ENCODE results near the gene CYB5A. TPM values are rescaled to one million over a fixed set of nuclear protein-coding genes. Genes with fewer than 3 reads are reported as not detected.

CYB5A gene
- total and polyA plus RNA-seq, 2 of the 8 experiments (the other 6 are each of a cell fraction or from before 2014, with no cell fraction given) = 154 to 195 TPM

DNA sequence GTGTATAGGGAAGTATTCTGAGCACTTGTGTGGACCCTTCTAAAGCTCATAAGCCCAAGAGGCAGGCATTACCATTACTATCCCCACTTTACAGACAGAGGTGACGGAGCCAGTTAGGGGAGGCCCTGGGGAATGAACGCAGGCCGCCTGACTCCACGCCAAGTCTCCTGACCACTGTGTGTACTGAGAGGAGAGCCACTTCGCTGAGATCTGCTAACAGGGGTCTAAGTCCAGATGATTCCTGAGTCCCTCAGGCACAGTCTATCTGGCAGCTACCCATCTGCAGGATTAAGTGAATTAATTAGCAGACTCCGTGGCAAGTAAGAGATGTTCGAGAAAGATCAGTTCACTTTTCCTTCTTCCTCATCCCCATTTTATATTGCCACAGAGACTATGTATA, 13.7 kb downstream of the CYB5A start:
- Histone ChIP-seq H3K79me2 (ENCODE audit: control insufficient read depth in 1 of 2, insufficient read depth in 2 of 2, low read length in 2 of 2) (peaks cover 0 to 88% of the 10 kb centered on the region in 2 experiments; a peak in 3 of 4 replicates), H3K23me2 (ENCODE audit: low read depth, low read length) (peaks cover 6% of the 10 kb centered on the region; the same call in 1 of the 2 replicates), H3K23ac (ENCODE audit: insufficient read length) (no peak overlapping the region), H3K36me3 (ENCODE audit: control insufficient read depth in 2 of 4, insufficient read depth in 4 of 4, low read length in 3 of 4) (no peaks in the 10 kb centered on the region), H3K79me1 (ENCODE audit: low read depth, low read length) (peaks cover 15% of the 10 kb centered on the region), H3K4me2 (ENCODE audit: insufficient read depth in 1 of 2, low read depth in 2 of 2, low read length in 2 of 2) (no peak overlapping the region), H3K9ac (replicated peaks in 1 of 4; ENCODE audit: extremely low read depth in 1 of 4, low read depth in 3 of 4, low read length in 3 of 4) (no peak overlapping the region), H3K27me3 (replicated peaks in 1 of 4; ENCODE audit: control insufficient read depth in 3 of 4, extremely low read depth in 1 of 4, insufficient read depth in 3 of 4, low read length in 3 of 4) (no peaks in the 10 kb centered on the region), H2AK5ac (ENCODE audit: low read depth, low read length) (no peak overlapping the region), H3K4ac (replicated peaks; ENCODE audit: insufficient read length, low read depth, low read length) (no peak overlapping the region), H4K20me1 (replicated peaks in 1 of 2; ENCODE audit: control insufficient read depth in 1 of 2, insufficient read depth in 2 of 2, low read length in 2 of 2) (no peaks in the 10 kb centered on the region), H3K4me3 (ENCODE audit: extremely low read depth in 1 of 4, insufficient read depth in 2 of 4, low read depth in 3 of 4, low read length in 4 of 4) (no peak overlapping the region), H3K4me1 (replicated peaks in 1 of 4; ENCODE audit: control insufficient read depth in 3 of 4, insufficient read depth in 4 of 4, low read length in 3 of 4) (peaks cover 13 to 31% (median 26%) of the 10 kb centered on the region in 4 experiments), H2AFZ (ENCODE audit: low read length) (no peak overlapping the region), H2BK120ac (replicated peaks; ENCODE audit: low read depth, low read length) (no peak overlapping the region), H3K18ac (ENCODE audit: extremely low read depth, low read length) (no peak overlapping the region), H2BK12ac (ENCODE audit: low read depth, low read length) (no peak overlapping the region), H4K8ac (ENCODE audit: extremely low read depth, insufficient read depth, low read length) (no peak overlapping the region), H3K27ac (ENCODE audit: low read depth, low read length) (no peak overlapping the region), H4K91ac (replicated peaks; ENCODE audit: insufficient read length, low read length) (no peak overlapping the region), H2BK5ac (ENCODE audit: low read depth, low read length) (no peak overlapping the region), H2BK20ac (ENCODE audit: low read length) (peak overlapping the region; percentile 16; the same call in 1 of the 2 replicates), H2BK15ac (ENCODE audit: low read length) (no peak overlapping the region), H4K5ac (ENCODE audit: insufficient read length, low read depth, low read length) (no peak overlapping the region), H3K56ac (replicated peaks; ENCODE audit: insufficient read length, low read depth, low read length) (no peak overlapping the region), H3K9me3 (ENCODE audit: insufficient read depth in 2 of 2, low read depth in 1 of 2, low read length in 1 of 2) (no peaks in the 10 kb centered on the region), H3K14ac (ENCODE audit: insufficient read length) (no peak overlapping the region)
- POLR2A ChIA-PET (ENCODE audit: partially characterized antibody) = no interaction called here
- FAIRE-seq = no peak
- 95% methylated on average over 7 of the region's 7 CpGs; no CpG with 5 or more reads in 1 of the 2 experiments for WGBS, 2 experiments (ENCODE audit: extremely low coverage in 1 of 2, insufficient coverage in 1 of 2, insufficient read length in 1 of 2, insufficient replicate concordance in 2 of 2, low coverage in 1 of 2, low lambda C conversion rate in 2 of 2, missing lambda C conversion rate in 1 of 2)
- TF ChIP-seq, protein P1, sequence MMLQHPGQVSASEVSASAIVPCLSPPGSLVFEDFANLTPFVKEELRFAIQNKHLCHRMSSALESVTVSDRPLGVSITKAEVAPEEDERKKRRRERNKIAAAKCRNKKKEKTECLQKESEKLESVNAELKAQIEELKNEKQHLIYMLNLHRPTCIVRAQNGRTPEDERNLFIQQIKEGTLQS (IDR thresholded peaks at IDR 0.05; ENCODE audit: insufficient read depth, low read depth, low read length) = no peak
- TF ChIP-seq FOSL1 (IDR thresholded peaks at IDR 0.05; ENCODE audit: insufficient read depth, low read depth, low read length) (no peak), NRF1 (IDR thresholded peaks at IDR 0.05; ENCODE audit: low read depth, low read length) (no peak), TCF12 (IDR thresholded peaks at IDR 0.05; ENCODE audit: low read depth, low read length) (no peak)
- no peak for DNase-seq (ENCODE audit: low read depth in 1 of 2, low spot score in 2 of 2)
- CTCF ChIA-PET (ENCODE audit: partially characterized antibody) = interaction anchor here (1.2 to 1.4 kb wide), 2 partner anchors 12 to 45 kb away, joined by 3 read pairs; no protein-coding TSS in a partner anchor

All from H1 (cell line).